ENCODE measurements around the gene PBLD. TPM values are rescaled to one million over a fixed set of nuclear protein-coding genes. Genes with fewer than 3 reads are reported as not detected.

Gene PBLD
- total and polyA plus RNA-seq, 9 of the 15 experiments (the other 6 are each of a cell fraction or from before 2014, with no cell fraction given), result 1.2 to 4.3 (median 2.5) TPM

DNA sequence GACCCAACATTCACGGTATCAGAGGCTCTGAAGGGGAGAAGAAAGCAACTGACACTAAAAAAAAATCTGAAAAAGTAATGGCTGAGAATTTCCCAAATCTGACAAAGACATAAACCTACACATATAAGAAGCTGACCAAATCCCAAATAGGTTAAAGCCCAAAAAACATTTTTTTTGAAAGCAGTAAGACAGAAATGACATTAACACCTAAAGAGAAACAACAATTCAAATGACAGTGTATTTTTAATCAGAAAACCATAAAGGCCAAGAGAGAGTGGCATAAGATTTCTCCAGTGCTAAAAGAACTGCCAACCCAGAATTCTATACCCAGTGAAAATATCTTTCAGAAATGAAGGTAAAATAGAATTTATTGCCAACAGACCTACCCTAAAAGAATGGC, 38.9 kb upstream of the PBLD start:
- H4K20me1 ChIP-seq (replicated peaks; ENCODE audit: control insufficient read depth, insufficient read depth, low read length), result no peaks in the 10 kb centered on the region
- intact Hi-C loops (cut with micrococcal nuclease), result no loop called here
- H3K4me3 ChIP-seq, result no peak overlapping the region
- H3K9ac ChIP-seq (ENCODE audit: insufficient read depth in 1 of 2, low read depth in 2 of 2, low read length in 2 of 2), result no peak overlapping the region
- ATAC-seq (no peak), FAIRE-seq (no peak), DNase-seq (ENCODE audit: extremely low read depth in 1 of 4, low spot score in 3 of 4) (no peak)
- ChIA-PET CTCF (ENCODE audit: low intra/inter-chr PET ratio) (no interaction called here), POLR2A (interaction anchor here (0.5 to 0.7 kb wide), 2 partner anchors 12 to 37 kb away, joined by 3 read pairs; no protein-coding TSS in a partner anchor)
- peaks cover 27% of the 10 kb centered on the region; the same call in 2 of the 3 replicates for H3K36me3 ChIP-seq (ENCODE audit: control insufficient read depth, insufficient read depth, low read length)
- in situ Hi-C loops (cut with MboI), result no loop called here
- WGBS (ENCODE audit: insufficient coverage, low coverage, missing lambda C conversion rate), result 60% methylated on average over 1 of the region's 1 CpG
- H2AFZ ChIP-seq (ENCODE audit: low read depth, low read length), result no peak overlapping the region
- H3K9me1 ChIP-seq (ENCODE audit: control insufficient read depth, insufficient read depth, low read length), result no peaks in the 10 kb centered on the region
- no peaks in the 10 kb centered on the region for H3K9me3 ChIP-seq (replicated peaks; ENCODE audit: control insufficient read depth, insufficient read depth, low read depth, low read length)
- H3K27me3 ChIP-seq (ENCODE audit: control insufficient read depth in 2 of 2, insufficient read depth in 2 of 2, low read length in 2 of 2), result no peaks in the 10 kb centered on the region
- no peaks in the 10 kb centered on the region for H3K79me2 ChIP-seq (ENCODE audit: control insufficient read depth, insufficient read depth, low read length)
- no peaks in the 10 kb centered on the region for H3K4me1 ChIP-seq (replicated peaks in 1 of 2; ENCODE audit: control insufficient read depth in 2 of 2, insufficient read depth in 2 of 2, low read length in 2 of 2)
- H3K27ac ChIP-seq (ENCODE audit: extremely low read depth, low read depth, low read length), result no peak overlapping the region
- no peak overlapping the region for H3K4me2 ChIP-seq (ENCODE audit: insufficient read depth, low read length)
- no TSS peak for BruUV-seq (replicated peaks)
- TF ChIP-seq SP1 (CRISPR knock-in tag; IDR thresholded peaks at IDR 0.05) (no peak), ZC3H11A (IDR thresholded peaks at IDR 0.05; ENCODE audit: low read depth, low read length) (no peak), ZNF232 (CRISPR knock-in tag; IDR thresholded peaks at IDR 0.05) (no peak), CSDE1 (IDR thresholded peaks at IDR 0.05) (no peak), SMARCC2 (IDR thresholded peaks at IDR 0.05; ENCODE audit: low read depth) (no peak), ZNF347 (CRISPR knock-in tag; IDR thresholded peaks at IDR 0.05; ENCODE audit: low read depth) (no peak), SMAD1 (IDR thresholded peaks at IDR 0.05; ENCODE audit: low read depth, low read length, partially characterized antibody) (no peak)
- TF ChIP-seq, protein P1, sequence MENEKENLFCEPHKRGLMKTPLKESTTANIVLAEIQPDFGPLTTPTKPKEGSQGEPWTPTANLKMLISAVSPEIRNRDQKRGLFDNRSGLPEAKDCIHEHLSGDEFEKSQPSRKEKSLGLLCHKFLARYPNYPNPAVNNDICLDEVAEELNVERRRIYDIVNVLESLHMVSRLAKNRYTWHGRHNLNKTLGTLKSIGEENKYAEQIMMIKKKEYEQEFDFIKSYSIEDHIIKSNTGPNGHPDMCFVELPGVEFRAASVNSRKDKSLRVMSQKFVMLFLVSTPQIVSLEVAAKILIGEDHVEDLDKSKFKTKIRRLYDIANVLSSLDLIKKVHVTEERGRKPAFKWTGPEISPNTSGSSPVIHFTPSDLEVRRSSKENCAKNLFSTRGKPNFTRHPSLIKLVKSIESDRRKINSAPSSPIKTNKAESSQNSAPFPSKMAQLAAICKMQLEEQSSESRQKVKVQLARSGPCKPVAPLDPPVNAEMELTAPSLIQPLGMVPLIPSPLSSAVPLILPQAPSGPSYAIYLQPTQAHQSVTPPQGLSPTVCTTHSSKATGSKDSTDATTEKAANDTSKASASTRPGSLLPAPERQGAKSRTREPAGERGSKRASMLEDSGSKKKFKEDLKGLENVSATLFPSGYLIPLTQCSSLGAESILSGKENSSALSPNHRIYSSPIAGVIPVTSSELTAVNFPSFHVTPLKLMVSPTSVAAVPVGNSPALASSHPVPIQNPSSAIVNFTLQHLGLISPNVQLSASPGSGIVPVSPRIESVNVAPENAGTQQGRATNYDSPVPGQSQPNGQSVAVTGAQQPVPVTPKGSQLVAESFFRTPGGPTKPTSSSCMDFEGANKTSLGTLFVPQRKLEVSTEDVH (IDR thresholded peaks at IDR 0.05; ENCODE audit: low read depth, partially characterized antibody), result no peak
- TF ChIP-seq, protein P2, sequence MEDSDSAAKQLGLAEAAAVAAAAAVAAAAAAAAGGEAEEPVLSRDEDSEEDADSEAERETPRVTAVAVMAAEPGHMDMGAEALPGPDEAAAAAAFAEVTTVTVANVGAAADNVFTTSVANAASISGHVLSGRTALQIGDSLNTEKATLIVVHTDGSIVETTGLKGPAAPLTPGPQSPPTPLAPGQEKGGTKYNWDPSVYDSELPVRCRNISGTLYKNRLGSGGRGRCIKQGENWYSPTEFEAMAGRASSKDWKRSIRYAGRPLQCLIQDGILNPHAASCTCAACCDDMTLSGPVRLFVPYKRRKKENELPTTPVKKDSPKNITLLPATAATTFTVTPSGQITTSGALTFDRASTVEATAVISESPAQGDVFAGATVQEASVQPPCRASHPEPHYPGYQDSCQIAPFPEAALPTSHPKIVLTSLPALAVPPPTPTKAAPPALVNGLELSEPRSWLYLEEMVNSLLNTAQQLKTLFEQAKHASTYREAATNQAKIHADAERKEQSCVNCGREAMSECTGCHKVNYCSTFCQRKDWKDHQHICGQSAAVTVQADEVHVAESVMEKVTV (CRISPR knock-in tag; IDR thresholded peaks at IDR 0.05), result no peak
